GM12878 (cell line): Measurements from ENCODE around the gene GINM1. TPM values are rescaled to one million over a fixed set of nuclear protein-coding genes. Genes with fewer than 3 reads are reported as not detected.

ENCODE experiments used
- ATAC-seq: fragments of 200-7000 bp; cut with Tn5 transposase; 3 replicates; pipeline ENCODE4 v1.9.1; 2020; ENCODE audit warnings: mild to moderate bottlenecking, moderate library complexity
- BruUV-seq: library from RNA; stranded (reverse); fragments of 400-500 nt; replicated peaks from 2 replicates; lab custom pipeline; 2021; lab: Mats Ljungman, UMichigan
- CTCF ChIA-PET: fragments of 300-600 bp; sonication (Branson Sonifier 250); formaldehyde crosslinking; extraction: SDS; loops from one replicate; lab custom pipeline; 2021; ENCODE audit warnings: inconsistent platforms; lab: Yijun Ruan, JAX
- POLR2A ChIA-PET: fragments of 350-600 bp; formaldehyde crosslinking; extraction: SDS; loops from one replicate; lab custom pipeline; 2021; ENCODE audit warnings: inconsistent platforms; lab: Charles Lee
- RAD21 ChIA-PET: fragments of 300-600 bp; sonication (Branson Sonifier 250); formaldehyde crosslinking; loops from one replicate; lab custom pipeline; 2023; ENCODE audit warnings: antibody characterized with exemption; ENCODE audit not compliant: unreplicated experiment; lab: Charles Lee
- SMC1A ChIA-PET: fragments of 300-600 bp; sonication (Branson Sonifier 250); formaldehyde crosslinking; loops from one replicate; lab custom pipeline; 2023; ENCODE audit not compliant: unreplicated experiment, uncharacterized antibody; lab: Charles Lee
- DNase-seq: peaks from one replicate; pipeline ENCODE4 v3.0.0-alpha.2; 2011; ENCODE audit warnings: low read depth, low spot score
- FAIRE-seq: peaks from 3 replicates; lab custom pipeline; 2011; peaks lifted over from hg19 to GRCh38; lab: Jason Lieb, UNC
- H2AFZ ChIP-seq: 2 replicates; pipeline ENCODE4 v1.6.0; 2011; ENCODE audit warnings: low read depth, low read length, control low read depth; ENCODE audit not compliant: control insufficient read depth
- H3K27ac ChIP-seq: 2 replicates; pipeline ENCODE4 v1.5.1; 2011; ENCODE audit warnings: control low read depth; ENCODE audit not compliant: control insufficient read depth, insufficient read depth
- H3K27me3 ChIP-seq, 2 experiments: replicated peaks in 1 of 2; 2 replicates each; pipeline versions ENCODE4 v1.6.0 to v1.6.1; 2011; ENCODE audit warnings: low read length in 1 of 2; ENCODE audit not compliant: control insufficient read depth in 2 of 2, insufficient read depth in 2 of 2
- H3K36me3 ChIP-seq, 2 experiments: 2 replicates each; pipeline ENCODE4 v1.5.1; 2011; ENCODE audit warnings: low read length in 1 of 2; ENCODE audit not compliant: control insufficient read depth in 2 of 2, insufficient read depth in 2 of 2
- H3K4me1 ChIP-seq: 2 replicates; pipeline ENCODE4 v1.6.1; 2011; ENCODE audit warnings: mild to moderate bottlenecking, low read length, moderate library complexity, mixed read lengths; ENCODE audit not compliant: control insufficient read depth, insufficient read depth
- H3K4me2 ChIP-seq: 2 replicates; pipeline ENCODE4 v1.6.0; 2011; ENCODE audit warnings: control low read depth; ENCODE audit not compliant: control insufficient read depth, insufficient read depth
- H3K4me3 ChIP-seq: fragments of 200-600 bp; sonication (generic); 2 replicates; pipeline ENCODE4 v1.5.1; 2016
- H3K79me2 ChIP-seq: 2 replicates; pipeline ENCODE4 v1.6.0; 2011; ENCODE audit warnings: low read length; ENCODE audit not compliant: control insufficient read depth, insufficient read depth
- H3K9ac ChIP-seq: 2 replicates; pipeline ENCODE4 v1.8.0; 2011; ENCODE audit warnings: low read length, control low read depth, mixed read lengths; ENCODE audit not compliant: control insufficient read depth, insufficient read depth
- H3K9me3 ChIP-seq: replicated peaks from 3 replicates; pipeline ENCODE4 v1.5.1; 2011; ENCODE audit warnings: mild to moderate bottlenecking, low read length; ENCODE audit not compliant: control insufficient read depth, insufficient read depth
- H4K20me1 ChIP-seq: 2 replicates; pipeline ENCODE4 v1.6.0; 2011; ENCODE audit not compliant: control insufficient read depth, insufficient read depth
- EGR1 ChIP-seq, 2 experiments: IDR thresholded peaks; 1 replicate in 1 of 2; 2 replicates in 1 of 2; pipeline ENCODE4 v1.6.1; 2011 to 2012; ENCODE audit warnings: low read depth in 2 of 2, low read length in 2 of 2, borderline replicate concordance in 1 of 2, mild to moderate bottlenecking in 1 of 2, moderate library complexity in 1 of 2
- FOXM1 ChIP-seq: IDR thresholded peaks from 2 replicates; pipeline ENCODE4 v1.6.1; 2012; ENCODE audit warnings: low read depth, mild to moderate bottlenecking, inconsistent platforms, low read length, moderate library complexity
- RELA ChIP-seq: fragments of 450-650 bp; IDR thresholded peaks from 2 replicates; pipeline ENCODE4 v1.8.0; 2014; ENCODE audit warnings: borderline replicate concordance; ENCODE audit not compliant: partially characterized antibody
- RELB ChIP-seq: fragments of 450-650 bp; IDR thresholded peaks from 2 replicates; pipeline ENCODE4 v1.6.1; 2017; ENCODE audit warnings: low read depth, mild to moderate bottlenecking, moderate library complexity
- STAT3 ChIP-seq: IDR thresholded peaks from 2 replicates; pipeline ENCODE4 v1.6.1; 2011; ENCODE audit warnings: low read depth, low read length, improper control_type of control experiment
- YY1 ChIP-seq: IDR thresholded peaks from 2 replicates; pipeline ENCODE4 v1.6.1; 2011; ENCODE audit warnings: low read depth, mild to moderate bottlenecking, low read length
- WGBS: methylation state at CpG from one replicate; pipeline ENCODE4 v1.1.6; 2016; ENCODE audit warnings: low lambda C conversion rate; ENCODE audit not compliant: insufficient replicate concordance, insufficient coverage; ENCODE audit errors: missing lambda C conversion rate; 5-methylcytosine and 5-hydroxymethylcytosine counted together
- in situ Hi-C: fragments of 300-500 bp; cut with MboI; formaldehyde crosslinking; loops from 9 replicates; pipeline ENCODE4 v1.14.3; 2018; ENCODE audit warnings: mixed read lengths
- intact Hi-C: fragments of 100-400 bp; cut with micrococcal nuclease; formaldehyde crosslinking; loops from one replicate; pipeline ENCODE4 v1.14.2; 2022; ENCODE audit not compliant: unreplicated experiment
- polyA plus RNA-seq, 11 experiments: library from polyadenylated mRNA; depleted of rRNA in 4 of 11; unstranded in 6 of 11; stranded (reverse) in 5 of 11; fragments of >200 nt; fragmentation: Nextera tagmentation in 4 of 11; fragmentation: Illumina TruSeq in 1 of 11; extraction: Ambion mirVana in 4 of 11; extraction: Trizol in 1 of 11; gene quantifications; 1 replicate in 1 of 11; 2 replicates in 10 of 11; pipeline versions ENCODE4 v1.2.1 to v1.2.3, GENCODE V29; 2011 to 2016; ENCODE audit warnings: inconsistent platforms in 2 of 11, missing spikeins in 2 of 11, low read depth in 1 of 11
- total RNA-seq, 4 experiments: library from RNA; depleted of rRNA in 3 of 4; stranded (reverse); fragments of >200 nt in 3 of 4; fragmentation: Illumina TruSeq in 1 of 4; extraction: Trizol in 1 of 4; gene quantifications; 2 replicates each; pipeline versions ENCODE4 v1.2.1 to v1.2.3, GENCODE V29; 2013 to 2021
- TF ChIP-seq, protein P1 (sequence below): fragments of 450-650 bp; IDR thresholded peaks from 2 replicates; pipeline ENCODE4 v1.6.1; 2018; ENCODE audit warnings: borderline replicate concordance, mild to moderate bottlenecking; ENCODE audit not compliant: partially characterized antibody
- TF ChIP-seq, protein P2 (sequence below): fragments of 450-650 bp; IDR thresholded peaks from 2 replicates; pipeline ENCODE4 v1.6.1; 2016; ENCODE audit warnings: mild to moderate bottlenecking
- TF ChIP-seq, protein P3 (sequence below): IDR thresholded peaks from 2 replicates; pipeline ENCODE4 v1.6.1; 2012; ENCODE audit warnings: low read depth, low read length, improper control_type of control experiment

GINM1 gene
- total and polyA plus RNA-seq, 10 of the 15 experiments (the other 5 are each of a cell fraction or from before 2014, with no cell fraction given), result 10.6 to 38.1 (median 30.8) TPM

DNA sequence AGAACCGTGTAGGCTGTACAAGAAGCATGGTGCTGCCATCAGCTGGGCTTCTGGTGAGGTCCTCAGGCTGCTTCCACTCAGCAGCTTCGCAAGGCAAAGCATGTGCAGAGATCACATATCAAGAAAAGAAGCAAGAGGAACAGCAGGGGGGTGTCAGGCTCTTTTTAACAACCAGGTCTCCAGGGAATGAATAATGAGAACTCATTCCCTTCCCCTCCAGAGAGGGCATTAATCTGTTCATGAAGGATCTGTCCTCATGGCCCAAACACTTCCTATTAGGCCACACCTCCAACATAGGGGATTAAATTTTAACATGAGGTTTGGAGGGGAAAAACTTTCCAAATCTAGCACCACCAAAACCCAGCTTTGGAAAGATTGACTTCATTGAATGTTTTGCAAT is 20.0 kb downstream of the GINM1 start:
- ChIA-PET RAD21 (no interaction called here), CTCF (interaction anchor here (1.0 to 1.5 kb wide), 2 partner anchors 10 to 24 kb away, joined by 3 to 4 read pairs; no protein-coding TSS in a partner anchor)
- H3K4me1 ChIP-seq, result no peaks in the 10 kb centered on the region
- no peak overlapping the region for H3K4me3 ChIP-seq
- TF ChIP-seq, protein P1, sequence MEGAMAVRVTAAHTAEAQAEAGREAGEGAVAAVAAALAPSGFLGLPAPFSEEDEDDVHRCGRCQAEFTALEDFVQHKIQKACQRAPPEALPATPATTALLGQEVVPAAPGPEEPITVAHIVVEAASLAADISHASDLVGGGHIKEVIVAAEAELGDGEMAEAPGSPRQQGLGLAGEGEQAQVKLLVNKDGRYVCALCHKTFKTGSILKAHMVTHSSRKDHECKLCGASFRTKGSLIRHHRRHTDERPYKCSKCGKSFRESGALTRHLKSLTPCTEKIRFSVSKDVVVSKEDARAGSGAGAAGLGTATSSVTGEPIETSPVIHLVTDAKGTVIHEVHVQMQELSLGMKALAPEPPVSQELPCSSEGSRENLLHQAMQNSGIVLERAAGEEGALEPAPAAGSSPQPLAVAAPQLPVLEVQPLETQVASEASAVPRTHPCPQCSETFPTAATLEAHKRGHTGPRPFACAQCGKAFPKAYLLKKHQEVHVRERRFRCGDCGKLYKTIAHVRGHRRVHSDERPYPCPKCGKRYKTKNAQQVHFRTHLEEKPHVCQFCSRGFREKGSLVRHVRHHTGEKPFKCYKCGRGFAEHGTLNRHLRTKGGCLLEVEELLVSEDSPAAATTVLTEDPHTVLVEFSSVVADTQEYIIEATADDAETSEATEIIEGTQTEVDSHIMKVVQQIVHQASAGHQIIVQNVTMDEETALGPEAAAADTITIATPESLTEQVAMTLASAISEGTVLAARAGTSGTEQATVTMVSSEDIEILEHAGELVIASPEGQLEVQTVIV, result no peak
- TF ChIP-seq, all 136 proteins: peak for 0
- Histone ChIP-seq H3K36me3 (peaks cover 5 to 28% of the 10 kb centered on the region in 2 experiments), H3K79me2 (no peaks in the 10 kb centered on the region), H4K20me1 (no peaks in the 10 kb centered on the region), H3K4me2 (no peak overlapping the region), H3K27ac (no peak overlapping the region), H3K9ac (no peak overlapping the region), H3K27me3 (no peaks in the 10 kb centered on the region), H3K9me3 (no peaks in the 10 kb centered on the region), H2AFZ (no peak overlapping the region)
- SMC1A ChIA-PET, result interaction anchor here (1.5 to 2.0 kb wide), 2 partner anchors 11 to 12 kb away, joined by 3 to 7 read pairs; no protein-coding TSS in a partner anchor
- in situ Hi-C loops (no loop called here), intact Hi-C loops (no loop called here)
- WGBS, result 98% methylated on average over 2 of the region's 2 CpGs
- POLR2A ChIA-PET, result no interaction called here
- no TSS peak for BruUV-seq
- DNase-seq (no peak), FAIRE-seq (no peak), ATAC-seq (no peak)

DNA sequence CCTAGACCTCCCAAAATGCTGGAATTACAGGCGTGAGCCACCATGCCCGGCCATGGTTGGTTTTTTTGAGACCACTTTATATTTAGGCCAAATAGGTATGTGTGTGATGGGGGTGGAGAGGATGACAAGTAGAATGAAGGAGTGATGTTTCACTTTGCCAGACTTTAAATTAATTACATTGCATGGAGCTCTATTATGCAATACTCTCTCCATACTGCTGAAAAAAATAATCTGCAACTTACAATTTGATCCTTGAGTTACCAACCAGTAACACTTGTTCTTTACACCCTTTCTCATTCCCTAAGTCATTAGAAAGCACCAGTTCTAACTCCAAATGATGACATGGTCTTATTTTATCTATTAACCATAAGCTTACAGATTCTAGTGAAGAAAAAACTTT is 26.8 kb downstream of the GINM1 start:
- CTCF ChIA-PET, result no interaction called here
- SMC1A ChIA-PET, result interaction anchor here (2.5 kb wide), 1 partner anchor 11 kb away, joined by 9 read pairs; no protein-coding TSS in a partner anchor
- RAD21 ChIA-PET, result no interaction called here
- Histone ChIP-seq H3K4me2 (no peak overlapping the region), H3K79me2 (no peaks in the 10 kb centered on the region), H3K9ac (no peak overlapping the region), H3K27ac (no peak overlapping the region), H3K4me3 (no peak overlapping the region), H4K20me1 (no peaks in the 10 kb centered on the region), H2AFZ (no peak overlapping the region), H3K9me3 (no peaks in the 10 kb centered on the region), H3K36me3 (peaks cover 0 to 21% of the 10 kb centered on the region in 2 experiments; a peak in 3 of 4 replicates), H3K27me3 (no peaks in the 10 kb centered on the region), H3K4me1 (no peaks in the 10 kb centered on the region)
- no TSS peak for BruUV-seq
- DNase-seq (no peak), ATAC-seq (no peak), FAIRE-seq (no peak)
- POLR2A ChIA-PET, result interaction anchor here (1.3 kb wide), 1 partner anchor 13 kb away, joined by 3 read pairs; no protein-coding TSS in a partner anchor
- 91% methylated on average over 2 of the region's 2 CpGs for WGBS
- intact Hi-C loops, result no loop called here
- in situ Hi-C loops, result no loop called here
- TF ChIP-seq RELA (no peak), EGR1 (IDR thresholded peaks at IDR 0.05; ENCODE audit: borderline replicate concordance in 1 of 2, low read depth in 2 of 2, low read length in 2 of 2) (no peak), YY1 (no peak), FOXM1 (no peak), STAT3 (no peak), RELB (no peak)
- TF ChIP-seq, protein P2, sequence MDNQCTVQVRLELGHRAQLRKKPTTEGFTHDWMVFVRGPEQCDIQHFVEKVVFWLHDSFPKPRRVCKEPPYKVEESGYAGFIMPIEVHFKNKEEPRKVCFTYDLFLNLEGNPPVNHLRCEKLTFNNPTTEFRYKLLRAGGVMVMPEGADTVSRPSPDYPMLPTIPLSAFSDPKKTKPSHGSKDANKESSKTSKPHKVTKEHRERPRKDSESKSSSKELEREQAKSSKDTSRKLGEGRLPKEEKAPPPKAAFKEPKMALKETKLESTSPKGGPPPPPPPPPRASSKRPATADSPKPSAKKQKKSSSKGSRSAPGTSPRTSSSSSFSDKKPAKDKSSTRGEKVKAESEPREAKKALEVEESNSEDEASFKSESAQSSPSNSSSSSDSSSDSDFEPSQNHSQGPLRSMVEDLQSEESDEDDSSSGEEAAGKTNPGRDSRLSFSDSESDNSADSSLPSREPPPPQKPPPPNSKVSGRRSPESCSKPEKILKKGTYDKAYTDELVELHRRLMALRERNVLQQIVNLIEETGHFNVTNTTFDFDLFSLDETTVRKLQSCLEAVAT, result no peak
- TF ChIP-seq, protein P3, sequence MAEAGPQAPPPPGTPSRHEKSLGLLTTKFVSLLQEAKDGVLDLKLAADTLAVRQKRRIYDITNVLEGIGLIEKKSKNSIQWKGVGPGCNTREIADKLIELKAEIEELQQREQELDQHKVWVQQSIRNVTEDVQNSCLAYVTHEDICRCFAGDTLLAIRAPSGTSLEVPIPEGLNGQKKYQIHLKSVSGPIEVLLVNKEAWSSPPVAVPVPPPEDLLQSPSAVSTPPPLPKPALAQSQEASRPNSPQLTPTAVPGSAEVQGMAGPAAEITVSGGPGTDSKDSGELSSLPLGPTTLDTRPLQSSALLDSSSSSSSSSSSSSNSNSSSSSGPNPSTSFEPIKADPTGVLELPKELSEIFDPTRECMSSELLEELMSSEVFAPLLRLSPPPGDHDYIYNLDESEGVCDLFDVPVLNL, result no peak
